Placental epithelial cell (primary cell): ENCODE data around the gene WDFY4. TPM values are rescaled to one million over a fixed set of nuclear protein-coding genes. Genes with fewer than 3 reads are reported as not detected.

Experiments used
- small RNA-seq: library from RNA; depleted of rRNA; stranded (forward); fragments of <200 nt; gene quantifications from one replicate; pipeline ENCODE3, GENCODE V24; 2012
- total RNA-seq: library from RNA; depleted of rRNA; stranded (reverse); fragments of >200 nt; gene quantifications from 2 replicates; pipeline ENCODE4 v1.2.3, GENCODE V29; 2012

The WDFY4 gene
- total RNA-seq: not detected in 2 replicates

GRCh38 chr10:48684792-48685623 lies at the start of gene WDFY4:
WDFY4 (plus strand) TSS chr10:48684873; CDS start chr10:48709733, 24,860 bp downstream.

GRCh38 chr10:48939790-48940325 lies 255.2 kb downstream of the WDFY4 start, which contains the start of gene LRRC18:
LRRC18 (minus strand) TSS chr10:48939840; CDS start chr10:48914155, 25,685 bp downstream.

Small RNAs within 50 kb of the gene (small RNA-seq; reads per million reads assigned to genes)
- not detected for gene MIR4294

Other genes starting within 250 kb of the WDFY4 start
- 0.39 and 1.4 TPM in 2 replicates for gene ARHGAP22, start 79.8 kb upstream of the WDFY4 start, total RNA-seq